ENCODE measurements around the gene VPS33B.

The VPS33B gene

DNA sequence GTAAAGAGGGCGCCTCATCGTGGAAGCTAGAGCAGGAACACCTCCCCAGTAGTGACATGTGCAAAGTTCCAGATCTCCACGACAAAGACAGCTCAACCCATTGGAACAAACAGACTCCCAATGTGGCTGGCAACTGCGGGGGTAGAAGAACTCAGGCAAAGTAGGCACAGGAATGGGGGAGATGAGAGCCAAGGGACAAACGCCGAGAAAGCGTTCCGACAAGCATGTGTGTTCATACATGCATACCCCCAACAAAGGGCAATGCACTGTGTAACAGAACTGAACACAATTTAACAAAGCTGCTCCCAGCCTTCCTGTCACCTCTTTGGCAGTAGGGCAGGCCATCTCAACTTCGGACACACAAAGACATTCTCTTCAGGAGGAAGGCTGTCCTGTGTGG is 56.1 kb downstream of the VPS33B start:
- FAIRE-seq (no peak), DNase-seq (ENCODE audit: insufficient read length, low spot score) (no peak)
- no peak for TF ChIP-seq POU2F2 (IDR thresholded peaks at IDR 0.05; ENCODE audit: low read depth, low read length)
- no peak for TF ChIP-seq PAX5 (IDR thresholded peaks at IDR 0.05; ENCODE audit: insufficient read depth, low read length, severe bottlenecking)
- TF ChIP-seq POLR2A (IDR thresholded peaks at IDR 0.05; ENCODE audit: low read depth, low read length): 0 out of 2 replicates have a peak, but pooled peaks have one; percentile 23
- no peak for TF ChIP-seq TAF1 (IDR thresholded peaks at IDR 0.05; ENCODE audit: low read depth, low read length)
- no peak for TF ChIP-seq POLR2AphosphoS5 (IDR thresholded peaks at IDR 0.05; ENCODE audit: low read depth, low read length)
- no peak for TF ChIP-seq SPI1 (IDR thresholded peaks at IDR 0.05; ENCODE audit: low read depth, low read length)

DNA sequence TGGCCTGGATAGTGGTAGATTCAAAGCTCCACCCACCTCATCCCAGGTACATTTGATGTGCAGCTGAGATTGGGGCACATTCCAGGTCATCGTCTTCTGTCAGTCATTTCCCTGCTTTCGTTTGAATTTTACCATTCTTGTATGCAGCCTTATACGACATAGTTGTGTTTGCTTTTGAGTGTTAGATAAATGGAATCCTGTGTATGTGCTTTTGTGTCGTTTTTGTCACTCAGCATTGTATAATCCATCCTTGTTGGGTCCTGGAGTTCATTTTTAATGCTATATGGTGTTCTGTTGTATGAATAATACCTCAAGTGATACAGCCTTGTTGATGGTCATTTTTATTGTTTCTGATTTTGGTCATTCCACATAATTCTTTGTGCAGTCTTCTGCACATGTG is 60.4 kb downstream of the VPS33B start:
- FAIRE-seq: no peak
- DNase-seq (ENCODE audit: insufficient read length, low spot score): no peak
- TF ChIP-seq POLR2A (IDR thresholded peaks at IDR 0.05; ENCODE audit: low read depth, low read length): 0 out of 2 replicates have a peak, but pooled peaks have one; percentile 36
- no peak for TF ChIP-seq TAF1 (IDR thresholded peaks at IDR 0.05; ENCODE audit: low read depth, low read length)

DNA sequence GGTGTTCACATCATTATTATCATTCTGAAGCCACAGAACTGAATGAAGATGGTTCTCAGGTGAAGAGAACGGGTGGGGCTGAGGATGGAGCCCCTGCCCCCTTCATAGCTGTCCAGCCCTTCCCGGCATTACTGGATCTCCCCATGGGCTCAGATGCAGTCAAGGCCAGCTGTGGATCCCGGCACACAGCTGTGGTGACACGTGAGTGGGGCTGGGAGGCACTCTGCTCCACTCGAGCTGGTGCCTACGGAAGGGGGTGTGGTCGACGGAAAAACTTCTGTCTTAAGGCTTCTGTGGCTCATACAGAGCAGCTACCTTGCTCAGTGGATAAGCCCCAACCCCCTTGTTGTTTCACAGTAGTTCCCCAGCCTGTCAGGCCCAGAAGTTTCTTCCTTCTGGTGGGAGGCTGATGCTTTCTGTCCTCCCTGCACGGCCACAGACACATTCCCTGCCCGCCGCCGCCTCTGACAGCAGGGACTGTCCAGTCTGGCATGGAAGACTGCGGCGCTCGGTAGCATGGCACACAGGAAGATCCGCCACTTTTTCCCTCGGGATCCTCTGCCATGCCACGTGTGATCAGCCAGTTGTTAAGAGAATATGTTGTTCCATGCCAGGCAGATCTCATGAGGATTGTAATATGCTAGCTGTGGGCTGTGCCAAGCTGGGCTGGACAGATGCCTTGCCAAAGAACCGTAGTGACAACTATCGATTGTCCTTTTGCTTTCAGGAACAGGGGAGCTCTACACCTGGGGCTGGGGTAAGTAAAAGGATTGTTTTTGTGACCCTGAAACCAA is 61.9 kb downstream of the VPS33B start:
- TF ChIP-seq POLR2A (IDR thresholded peaks at IDR 0.05; ENCODE audit: low read depth, low read length) (no peak), POLR2AphosphoS5 (IDR thresholded peaks at IDR 0.05; ENCODE audit: low read depth, low read length) (no peak), PAX5 (IDR thresholded peaks at IDR 0.05; ENCODE audit: insufficient read depth, low read length, severe bottlenecking) (no peak), POU2F2 (IDR thresholded peaks at IDR 0.05; ENCODE audit: low read depth, low read length) (no peak), TAF1 (IDR thresholded peaks at IDR 0.05; ENCODE audit: low read depth, low read length) (no peak), SPI1 (IDR thresholded peaks at IDR 0.05; ENCODE audit: low read depth, low read length) (no peak)
- FAIRE-seq: no peak
- no peak for DNase-seq (ENCODE audit: insufficient read length, low spot score)

DNA sequence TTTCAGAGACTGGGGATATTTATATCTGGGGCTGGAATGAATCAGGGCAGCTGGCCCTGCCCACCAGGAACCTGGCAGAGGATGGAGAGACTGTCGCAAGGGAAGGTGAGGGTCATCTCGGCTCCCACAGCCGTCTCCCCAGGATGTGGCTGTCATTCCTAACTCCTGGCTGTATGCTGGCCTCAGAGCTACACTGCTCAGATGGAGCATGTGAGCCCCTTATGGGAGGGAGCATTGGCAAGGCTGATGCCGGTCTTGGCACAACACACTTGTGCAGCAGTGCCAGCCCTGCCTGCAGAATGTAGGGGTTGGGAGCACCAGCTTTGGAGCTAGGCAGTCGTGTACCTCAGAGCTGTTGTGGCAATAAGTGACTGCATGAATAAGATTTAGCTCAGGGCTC is 62.5 kb downstream of the VPS33B start:
- TF ChIP-seq TAF1 (IDR thresholded peaks at IDR 0.05; ENCODE audit: low read depth, low read length): no peak
- no peak for TF ChIP-seq PAX5 (IDR thresholded peaks at IDR 0.05; ENCODE audit: insufficient read depth, low read length, severe bottlenecking)
- no peak for TF ChIP-seq SPI1 (IDR thresholded peaks at IDR 0.05; ENCODE audit: low read depth, low read length)
- TF ChIP-seq POLR2A (IDR thresholded peaks at IDR 0.05; ENCODE audit: low read depth, low read length): no peak
- no peak for TF ChIP-seq POU2F2 (IDR thresholded peaks at IDR 0.05; ENCODE audit: low read depth, low read length)
- no peak for TF ChIP-seq POLR2AphosphoS5 (IDR thresholded peaks at IDR 0.05; ENCODE audit: low read depth, low read length)
- FAIRE-seq (no peak), DNase-seq (ENCODE audit: insufficient read length, low spot score) (no peak)

DNA sequence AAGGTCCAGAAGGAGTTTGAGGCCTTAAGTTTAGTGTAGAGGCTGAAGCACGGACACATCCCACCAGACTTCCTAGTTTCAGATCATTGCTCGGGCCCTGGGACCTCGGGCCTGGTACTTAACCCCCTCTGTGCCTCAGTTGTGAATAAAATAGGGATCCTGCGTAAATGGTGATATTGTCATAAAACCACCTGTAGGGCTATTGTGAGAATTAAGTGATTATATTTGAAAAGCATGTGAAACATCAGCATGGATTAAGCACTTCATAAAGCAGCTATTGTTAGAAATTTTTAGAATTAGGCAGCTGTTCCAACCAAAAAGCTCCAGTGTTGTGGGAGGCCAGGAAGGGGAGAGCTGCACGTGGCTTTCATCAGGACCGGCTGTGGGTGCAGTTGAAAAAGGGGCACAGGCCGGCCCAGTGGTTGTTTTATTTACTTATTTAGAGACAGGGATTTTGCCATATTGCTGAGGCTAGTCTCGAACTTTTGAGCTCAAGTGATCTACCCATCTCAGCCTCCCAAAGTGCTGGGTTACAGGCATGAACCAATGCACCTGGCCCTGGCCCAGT is 63.3 kb downstream of the VPS33B start:
- DNase-seq (ENCODE audit: insufficient read length, low spot score) (no peak), FAIRE-seq (no peak)
- TF ChIP-seq POLR2A (IDR thresholded peaks at IDR 0.05; ENCODE audit: low read depth, low read length) (no peak), PAX5 (IDR thresholded peaks at IDR 0.05; ENCODE audit: insufficient read depth, low read length, severe bottlenecking) (no peak), TAF1 (IDR thresholded peaks at IDR 0.05; ENCODE audit: low read depth, low read length) (no peak), POU2F2 (IDR thresholded peaks at IDR 0.05; ENCODE audit: low read depth, low read length) (no peak), SPI1 (IDR thresholded peaks at IDR 0.05; ENCODE audit: low read depth, low read length) (no peak), POLR2AphosphoS5 (IDR thresholded peaks at IDR 0.05; ENCODE audit: low read depth, low read length) (no peak)

DNA sequence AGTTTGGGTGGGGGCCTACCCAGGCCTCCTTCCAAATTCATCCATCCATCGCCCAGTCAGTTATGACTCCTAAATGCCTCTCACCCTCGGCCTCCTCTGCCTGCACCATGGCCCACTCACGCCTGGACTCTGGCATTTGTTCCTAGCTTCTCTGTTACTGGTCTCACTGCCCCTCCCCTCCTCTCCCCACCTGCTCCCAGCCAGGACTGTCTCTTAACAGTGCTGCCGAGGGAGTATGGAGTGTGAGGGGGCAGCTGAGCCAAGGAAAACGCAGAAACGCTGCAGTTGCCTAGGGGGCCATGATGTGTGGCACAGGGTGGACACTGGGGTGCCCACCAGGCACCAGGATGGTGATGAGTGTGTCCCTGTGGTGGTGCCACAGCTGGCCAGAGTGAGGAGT is 64.6 kb downstream of the VPS33B start:
- TF ChIP-seq POU2F2 (IDR thresholded peaks at IDR 0.05; ENCODE audit: low read depth, low read length) (no peak), PAX5 (IDR thresholded peaks at IDR 0.05; ENCODE audit: insufficient read depth, low read length, severe bottlenecking) (no peak), POLR2A (IDR thresholded peaks at IDR 0.05; ENCODE audit: low read depth, low read length) (no peak), TAF1 (IDR thresholded peaks at IDR 0.05; ENCODE audit: low read depth, low read length) (no peak), POLR2AphosphoS5 (IDR thresholded peaks at IDR 0.05; ENCODE audit: low read depth, low read length) (no peak), SPI1 (IDR thresholded peaks at IDR 0.05; ENCODE audit: low read depth, low read length) (no peak)
- peak; percentile 16 for FAIRE-seq
- DNase-seq (ENCODE audit: insufficient read length, low spot score): no peak

DNA sequence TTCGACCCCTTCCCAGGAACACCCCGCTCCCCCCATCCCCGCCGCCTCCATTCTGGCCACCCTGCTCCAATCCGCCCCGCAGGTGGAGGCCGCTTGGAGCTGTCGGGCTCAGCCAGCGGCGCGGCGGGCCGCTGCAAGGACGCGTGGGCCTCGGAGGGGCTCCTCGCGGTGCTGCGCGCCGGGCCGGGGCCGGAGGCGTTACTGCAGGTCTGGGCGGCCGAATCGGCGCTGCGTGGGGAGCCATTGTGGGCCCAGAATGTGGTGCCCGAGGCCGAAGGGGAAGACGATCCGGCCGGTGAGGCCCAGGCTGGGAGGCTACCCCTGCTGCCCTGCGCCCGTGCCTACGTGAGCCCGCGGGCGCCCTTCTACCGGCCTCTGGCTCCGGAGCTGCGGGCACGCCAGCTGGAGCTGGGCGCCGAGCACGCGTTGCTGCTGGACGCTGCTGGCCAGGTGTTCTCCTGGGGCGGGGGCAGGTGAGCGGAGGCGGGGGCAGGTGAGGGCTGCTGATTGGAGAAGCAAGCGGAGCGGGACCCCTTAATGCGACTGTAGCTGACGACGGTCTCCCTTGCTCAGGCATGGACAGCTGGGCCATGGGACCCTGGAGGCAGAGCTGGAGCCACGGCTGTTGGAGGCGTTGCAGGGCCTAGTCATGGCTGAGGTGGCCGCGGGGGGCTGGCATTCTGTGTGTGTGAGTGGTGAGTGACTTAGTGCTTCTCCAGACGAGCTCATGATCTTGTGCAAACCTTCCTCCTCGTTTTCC is 65.2 kb downstream of the VPS33B start:
- peak; percentile 59 for FAIRE-seq
- no peak for DNase-seq (ENCODE audit: insufficient read length, low spot score)
- TF ChIP-seq POU2F2 (IDR thresholded peaks at IDR 0.05; ENCODE audit: low read depth, low read length) (no peak), POLR2A (IDR thresholded peaks at IDR 0.05; ENCODE audit: low read depth, low read length) (no peak), POLR2AphosphoS5 (IDR thresholded peaks at IDR 0.05; ENCODE audit: low read depth, low read length) (no peak), TAF1 (IDR thresholded peaks at IDR 0.05; ENCODE audit: low read depth, low read length) (no peak), SPI1 (IDR thresholded peaks at IDR 0.05; ENCODE audit: low read depth, low read length) (no peak), PAX5 (IDR thresholded peaks at IDR 0.05; ENCODE audit: insufficient read depth, low read length, severe bottlenecking) (no peak)

DNA sequence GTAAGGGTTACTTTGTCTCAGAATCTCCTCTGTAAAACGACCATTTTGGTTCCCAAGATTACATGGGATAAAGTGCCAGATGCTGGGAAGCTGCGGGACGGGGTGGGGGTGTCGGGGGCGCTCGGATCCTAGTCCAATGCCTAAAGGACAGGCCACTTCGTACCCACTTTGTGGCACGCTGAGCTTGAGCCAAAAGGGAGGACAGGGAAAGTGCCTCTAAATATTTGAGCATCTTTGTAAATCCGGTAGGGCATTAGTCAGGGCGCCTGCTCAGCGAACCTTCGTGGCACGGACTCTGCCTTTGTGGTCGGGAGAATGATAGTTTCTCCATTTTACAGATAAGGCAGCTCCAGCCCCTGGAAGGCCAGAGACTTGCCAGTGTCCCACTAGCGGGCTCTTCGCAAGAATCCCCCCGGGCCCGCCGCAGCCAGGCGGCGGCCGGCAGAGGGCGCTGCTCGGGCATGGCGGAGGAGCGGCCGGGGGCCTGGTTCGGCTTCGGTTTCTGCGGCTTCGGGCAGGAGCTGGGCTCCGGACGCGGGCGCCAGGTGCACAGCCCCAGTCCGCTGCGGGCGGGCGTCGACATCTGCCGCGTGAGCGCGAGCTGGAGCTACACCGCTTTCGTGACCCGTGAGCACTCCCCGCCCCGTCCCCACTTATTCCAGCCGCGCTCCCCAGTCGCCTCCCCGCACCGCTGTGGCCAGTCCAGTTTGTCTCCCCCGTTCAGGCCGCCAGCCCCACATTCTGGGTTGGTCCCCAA is 65.9 kb downstream of the VPS33B start:
- FAIRE-seq (peak; percentile 86), DNase-seq (ENCODE audit: insufficient read length, low spot score) (peak; percentile 90)
- TF ChIP-seq POLR2AphosphoS5 (IDR thresholded peaks at IDR 0.05; ENCODE audit: low read depth, low read length) (no peak), POLR2A (IDR thresholded peaks at IDR 0.05; ENCODE audit: low read depth, low read length) (no peak), TAF1 (IDR thresholded peaks at IDR 0.05; ENCODE audit: low read depth, low read length) (no peak), SPI1 (IDR thresholded peaks at IDR 0.05; ENCODE audit: low read depth, low read length) (no peak)

Data from GM12891 (cell line).